Stimulated activated CD4-positive, alpha-beta T cell treated with anti-CD3 and anti-CD28 coated beads, Interleukin-1b, Interleukin-23, amount 100 ng/mL, for 48 hours (primary cell): ENCODE data around the gene MARF1.
A peak's percentile ranks its signal among the peaks of the same experiment; 100 is the strongest.
"Not testable (repeated sequence)": the region's sequence is repeated elsewhere in the genome, so short reads cannot be mapped to it uniquely, and the experiment has no call there.

ENCODE experiments used
- DNase-seq: peaks from one replicate; pipeline ENCODE4 v3.0.0-alpha.2; 2020

MARF1 gene, protein sequence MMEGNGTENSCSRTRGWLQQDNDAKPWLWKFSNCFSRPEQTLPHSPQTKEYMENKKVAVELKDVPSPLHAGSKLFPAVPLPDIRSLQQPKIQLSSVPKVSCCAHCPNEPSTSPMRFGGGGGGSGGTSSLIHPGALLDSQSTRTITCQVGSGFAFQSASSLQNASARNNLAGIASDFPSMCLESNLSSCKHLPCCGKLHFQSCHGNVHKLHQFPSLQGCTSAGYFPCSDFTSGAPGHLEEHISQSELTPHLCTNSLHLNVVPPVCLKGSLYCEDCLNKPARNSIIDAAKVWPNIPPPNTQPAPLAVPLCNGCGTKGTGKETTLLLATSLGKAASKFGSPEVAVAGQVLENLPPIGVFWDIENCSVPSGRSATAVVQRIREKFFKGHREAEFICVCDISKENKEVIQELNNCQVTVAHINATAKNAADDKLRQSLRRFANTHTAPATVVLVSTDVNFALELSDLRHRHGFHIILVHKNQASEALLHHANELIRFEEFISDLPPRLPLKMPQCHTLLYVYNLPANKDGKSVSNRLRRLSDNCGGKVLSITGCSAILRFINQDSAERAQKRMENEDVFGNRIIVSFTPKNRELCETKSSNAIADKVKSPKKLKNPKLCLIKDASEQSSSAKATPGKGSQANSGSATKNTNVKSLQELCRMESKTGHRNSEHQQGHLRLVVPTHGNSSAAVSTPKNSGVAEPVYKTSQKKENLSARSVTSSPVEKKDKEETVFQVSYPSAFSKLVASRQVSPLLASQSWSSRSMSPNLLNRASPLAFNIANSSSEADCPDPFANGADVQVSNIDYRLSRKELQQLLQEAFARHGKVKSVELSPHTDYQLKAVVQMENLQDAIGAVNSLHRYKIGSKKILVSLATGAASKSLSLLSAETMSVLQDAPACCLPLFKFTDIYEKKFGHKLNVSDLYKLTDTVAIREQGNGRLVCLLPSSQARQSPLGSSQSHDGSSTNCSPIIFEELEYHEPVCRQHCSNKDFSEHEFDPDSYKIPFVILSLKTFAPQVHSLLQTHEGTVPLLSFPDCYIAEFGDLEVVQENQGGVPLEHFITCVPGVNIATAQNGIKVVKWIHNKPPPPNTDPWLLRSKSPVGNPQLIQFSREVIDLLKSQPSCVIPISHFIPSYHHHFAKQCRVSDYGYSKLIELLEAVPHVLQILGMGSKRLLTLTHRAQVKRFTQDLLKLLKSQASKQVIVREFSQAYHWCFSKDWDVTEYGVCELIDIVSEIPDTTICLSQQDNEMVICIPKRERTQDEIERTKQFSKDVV (N-terminal part only)

DNA sequence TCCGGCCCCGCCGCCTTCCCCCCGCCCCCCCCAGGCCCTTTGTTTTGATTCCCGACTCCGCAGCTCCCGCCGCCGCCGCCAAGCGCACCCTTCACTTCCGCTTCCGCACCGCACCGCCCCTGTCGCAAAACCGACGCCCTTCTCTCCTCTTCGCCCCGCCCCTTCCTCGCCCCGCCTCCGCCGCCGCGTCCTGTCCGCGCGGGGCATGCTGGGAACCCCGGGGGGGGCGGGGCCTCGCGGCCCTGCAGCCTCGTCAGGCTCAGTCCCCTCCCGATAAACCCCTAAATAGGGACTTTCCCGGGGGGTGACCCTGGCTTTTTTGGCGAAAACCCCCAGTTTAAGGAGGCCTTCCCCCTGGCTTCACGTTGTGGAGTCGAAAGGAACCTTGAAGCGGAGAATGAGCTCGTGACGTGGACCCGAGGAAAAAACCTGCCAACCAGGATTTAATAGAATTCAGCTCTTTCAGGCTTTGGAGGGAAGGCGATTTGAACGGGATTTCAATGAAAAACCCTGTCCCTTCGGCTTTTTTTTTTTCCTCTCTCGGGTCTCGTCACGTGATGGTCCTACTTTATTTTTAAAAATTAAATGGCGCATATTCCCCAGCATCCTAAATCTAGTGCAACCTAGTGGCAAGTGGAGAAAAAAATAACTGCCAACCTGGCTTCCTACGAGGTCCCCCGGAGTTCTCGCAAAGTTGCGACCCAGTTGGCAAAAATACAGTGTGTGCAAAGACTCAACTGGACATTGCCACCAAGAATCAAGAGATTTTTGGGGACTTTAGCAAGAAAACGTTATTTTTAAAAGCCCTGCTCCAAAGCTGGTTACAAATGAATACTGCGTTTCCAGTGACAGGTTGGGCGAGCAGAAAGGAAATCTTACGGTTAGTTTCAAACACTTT is at the start of gene MARF1:
TSS of gene MARF1 (minus strand) at position 107 of the 898 bp plus-strand sequence. CDS start 3,921 bp downstream, outside the sequence.
- peak; percentile 98 for DNase-seq

DNA sequence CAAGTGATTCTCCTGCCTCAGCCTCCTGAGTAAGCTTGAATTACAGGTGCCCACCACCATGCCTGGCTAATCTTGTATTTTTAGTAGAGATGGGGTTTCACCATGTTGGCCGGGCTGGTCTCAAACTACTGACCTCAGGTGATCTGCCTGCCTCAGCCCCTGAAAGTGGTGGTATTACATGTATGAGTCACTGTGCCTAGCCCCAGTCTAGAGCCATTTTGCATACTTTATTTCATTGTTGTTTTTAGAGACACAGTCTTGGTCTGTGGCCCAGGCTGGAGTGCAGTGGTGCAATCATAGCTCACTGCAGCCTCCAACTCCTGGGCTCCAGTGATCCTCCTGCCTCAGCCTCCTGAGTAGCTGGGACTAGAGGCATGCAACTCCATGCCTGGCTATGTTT is 49.6 kb upstream of the MARF1 start:
- not testable (repeated sequence) for DNase-seq

DNA sequence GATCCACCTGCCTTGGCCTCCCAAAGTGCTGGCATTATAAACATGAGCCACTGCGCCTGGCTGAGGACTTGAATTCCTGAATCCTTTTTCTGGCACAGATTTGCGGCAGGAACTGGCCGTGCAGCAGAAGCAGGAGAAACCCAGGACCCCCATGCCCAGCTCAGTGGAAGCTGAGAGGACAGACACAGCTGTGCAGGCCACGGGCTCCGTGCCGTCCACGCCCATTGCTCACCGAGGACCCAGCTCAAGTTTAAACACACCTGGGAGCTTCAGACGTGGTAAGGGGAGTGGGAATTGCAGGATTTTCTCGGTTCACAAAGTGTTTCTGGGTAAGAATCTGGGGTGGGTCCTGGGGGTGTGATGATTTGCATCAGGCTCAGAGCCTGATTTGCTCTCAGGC is 48.1 kb upstream of the MARF1 start:
- no peak for DNase-seq

DNA sequence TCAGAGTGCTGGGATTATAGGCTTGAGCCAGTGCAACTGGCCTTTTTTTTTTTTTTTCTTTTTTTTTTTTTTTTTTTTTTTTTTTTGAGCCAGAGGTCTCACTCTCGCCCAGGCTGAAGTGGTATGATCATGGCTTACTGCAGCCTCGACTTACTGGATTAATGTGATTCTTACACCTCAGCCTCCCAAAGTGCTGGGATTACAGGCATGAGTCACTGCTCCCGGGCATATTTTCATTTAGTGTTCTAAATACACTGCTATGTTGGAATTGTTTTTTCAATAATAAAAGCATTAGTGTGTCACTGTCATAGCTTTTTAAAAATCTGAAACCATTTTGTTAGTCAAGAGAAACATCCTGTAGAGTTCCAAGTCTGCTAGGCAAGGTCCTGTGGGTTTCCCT is 47.3 kb upstream of the MARF1 start:
- no peak for DNase-seq

DNA sequence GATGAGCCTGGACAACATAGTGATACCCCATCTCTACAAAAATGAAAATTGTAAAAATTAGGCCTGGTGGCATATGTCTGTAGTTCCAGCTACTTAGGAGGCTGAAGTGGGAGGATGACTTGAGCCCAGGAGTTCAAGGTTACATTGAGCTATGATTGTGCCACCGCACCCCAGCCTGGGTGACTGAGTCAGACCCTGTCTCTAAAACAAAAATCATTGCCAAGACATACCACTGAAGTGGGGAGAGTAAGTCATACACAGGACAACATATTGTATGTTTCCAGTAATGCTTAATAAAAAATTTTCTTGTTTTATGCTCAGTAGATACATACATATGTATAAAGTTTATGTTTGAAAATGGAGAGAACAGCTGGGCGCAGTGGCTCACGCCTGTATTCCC is 46.3 kb upstream of the MARF1 start:
- DNase-seq: no peak

DNA sequence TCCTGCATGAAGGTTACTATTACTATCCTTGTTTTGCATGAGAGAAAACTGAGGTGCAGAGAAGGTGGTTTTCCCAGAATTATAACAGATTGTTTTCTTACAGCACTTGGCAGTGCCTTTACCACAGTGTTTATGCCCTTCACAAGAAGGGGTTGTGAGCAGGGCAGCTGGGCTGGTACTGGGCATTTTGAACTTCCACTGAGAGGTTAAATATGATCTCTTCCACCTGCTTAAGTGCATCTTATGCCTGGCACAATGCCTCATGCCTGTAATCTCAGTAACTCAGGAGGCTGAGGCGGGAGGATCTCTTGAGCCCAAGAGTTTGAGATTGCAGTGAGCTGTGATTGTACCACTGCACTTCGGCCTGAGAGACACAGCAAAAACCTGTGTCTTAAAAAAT is 43.3 kb upstream of the MARF1 start:
- no peak for DNase-seq

DNA sequence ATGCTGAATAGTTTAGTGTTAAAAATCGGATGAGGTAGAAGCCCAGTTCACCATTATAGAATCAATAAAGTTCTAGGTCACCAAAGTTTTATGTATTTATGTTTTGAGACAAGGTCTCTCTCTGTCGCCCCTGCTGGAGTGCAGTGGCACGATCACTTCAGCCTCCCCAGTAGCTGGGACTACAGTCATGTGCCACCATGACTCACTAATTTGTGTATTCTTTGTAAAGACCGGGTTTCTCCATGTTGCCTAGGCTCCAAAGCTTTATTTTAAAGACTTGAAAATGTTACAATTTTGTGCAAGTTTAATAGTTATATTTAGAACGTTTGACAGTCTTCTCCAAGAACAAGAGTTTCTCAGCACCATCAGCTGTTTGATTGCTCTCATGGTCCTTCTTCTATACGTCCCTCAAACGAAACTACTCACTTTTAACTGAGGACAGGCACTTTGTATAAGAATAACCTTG is 39.2 kb upstream of the MARF1 start:
- DNase-seq: peak; percentile 61

DNA sequence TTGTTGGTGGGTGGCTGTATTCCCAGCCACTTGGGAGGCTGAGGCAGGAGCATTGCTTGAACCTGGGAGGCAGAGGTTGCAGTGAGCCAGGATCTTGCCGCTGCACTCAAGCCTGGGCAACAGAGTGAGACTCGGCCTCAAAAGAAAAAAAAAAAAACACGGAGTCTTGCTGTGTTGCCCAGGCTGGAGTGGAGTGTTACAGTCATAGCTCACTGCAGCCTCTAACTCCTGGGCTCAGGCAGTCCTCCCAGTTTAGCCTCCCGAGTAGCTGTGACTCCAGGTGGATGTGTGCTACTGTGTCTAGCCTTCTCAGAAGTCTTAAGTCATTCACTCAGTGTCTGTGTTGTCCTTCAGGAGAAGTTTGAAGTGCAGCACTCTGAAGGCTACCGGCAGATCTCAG is 34.5 kb upstream of the MARF1 start:
- no peak for DNase-seq

DNA sequence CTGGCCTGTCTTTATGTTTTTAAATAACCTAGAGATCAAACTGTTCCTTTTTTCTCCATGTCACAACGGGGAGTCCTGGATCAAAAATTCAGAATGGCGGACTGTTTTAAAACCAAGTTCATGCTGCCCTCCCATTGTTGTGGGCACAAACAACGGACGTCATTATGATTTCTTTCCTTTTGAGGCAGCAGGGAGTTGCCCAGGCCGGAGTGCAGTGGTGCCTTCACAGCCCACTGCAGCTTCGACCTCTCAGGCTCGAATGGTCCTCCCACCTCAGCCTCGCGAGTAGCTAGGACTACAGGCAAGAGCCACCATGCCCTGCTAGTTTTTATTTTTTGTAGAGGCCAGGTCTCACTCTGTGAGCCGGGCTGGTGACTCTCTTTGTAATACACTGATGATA is 33.6 kb upstream of the MARF1 start:
- no peak for DNase-seq

DNA sequence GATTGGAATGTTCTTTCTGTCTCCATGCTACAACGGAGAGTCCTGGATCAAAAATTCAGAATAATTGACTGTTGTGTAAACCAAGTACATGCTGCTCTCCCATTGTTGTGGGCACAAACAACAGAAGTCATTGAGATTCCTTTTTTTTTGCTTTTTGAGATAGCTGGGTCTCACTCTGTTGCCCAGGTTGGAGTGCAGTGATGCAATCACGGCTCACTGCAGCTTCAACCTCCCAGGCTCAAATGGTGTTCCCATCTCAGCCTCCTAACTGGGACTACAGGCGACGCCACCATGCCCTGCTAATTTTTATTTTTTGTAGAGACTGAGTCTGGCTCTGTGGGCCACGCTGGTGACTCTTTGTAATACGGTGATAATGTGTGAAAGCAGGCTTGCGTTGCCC is 31.6 kb upstream of the MARF1 start:
- DNase-seq: no peak

DNA sequence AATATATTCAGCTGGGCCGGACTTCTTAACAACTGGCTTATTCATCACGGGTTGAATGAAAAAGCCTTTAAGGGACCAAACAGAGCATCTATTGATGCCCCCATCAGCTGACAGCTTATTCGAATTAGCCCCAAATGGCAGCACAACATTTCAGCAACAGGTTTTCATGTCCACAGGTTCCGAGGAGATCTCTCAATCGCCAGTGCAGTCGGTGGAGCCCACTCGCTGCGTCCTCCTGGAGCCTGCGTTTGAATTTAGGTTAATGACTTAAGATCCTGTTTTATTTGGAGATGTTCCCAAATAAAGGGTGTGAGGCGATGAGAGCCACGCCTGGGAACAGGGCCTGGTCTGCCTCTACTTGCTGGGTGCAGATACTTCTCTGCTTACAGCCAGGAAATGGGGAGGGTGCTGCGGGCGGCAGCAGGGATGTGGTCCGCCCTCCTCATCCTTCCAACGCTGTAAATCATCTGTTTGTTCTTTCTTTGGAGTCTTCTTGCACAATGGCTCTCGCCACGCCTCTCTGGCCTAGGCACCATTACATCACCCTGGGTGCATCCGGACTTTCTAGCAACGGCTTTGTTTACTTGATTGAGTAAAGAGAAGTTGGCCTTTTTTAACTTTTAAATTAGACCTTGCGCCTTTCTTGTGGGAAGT is 29.7 kb upstream of the MARF1 start:
- peak; percentile 46 for DNase-seq

DNA sequence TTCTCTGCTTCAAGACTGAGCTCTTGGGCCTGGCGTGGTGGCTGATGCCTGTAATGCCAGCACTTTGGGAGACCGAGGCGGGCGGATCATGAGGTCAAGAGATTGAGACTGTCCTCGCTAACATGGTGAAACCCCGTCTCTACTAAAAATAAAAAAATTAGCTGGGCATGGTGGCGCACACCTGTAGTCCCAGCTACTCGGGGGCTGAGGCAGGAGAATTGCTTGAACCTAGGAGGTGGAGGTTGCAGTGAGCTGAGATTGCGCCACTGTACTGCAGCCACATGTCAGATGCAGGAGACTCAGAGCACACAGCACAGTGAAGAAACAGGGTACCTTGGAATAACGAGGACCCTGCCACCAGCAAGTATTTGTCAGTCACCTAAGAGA is 29.2 kb upstream of the MARF1 start:
- DNase-seq: not testable (repeated sequence)

DNA sequence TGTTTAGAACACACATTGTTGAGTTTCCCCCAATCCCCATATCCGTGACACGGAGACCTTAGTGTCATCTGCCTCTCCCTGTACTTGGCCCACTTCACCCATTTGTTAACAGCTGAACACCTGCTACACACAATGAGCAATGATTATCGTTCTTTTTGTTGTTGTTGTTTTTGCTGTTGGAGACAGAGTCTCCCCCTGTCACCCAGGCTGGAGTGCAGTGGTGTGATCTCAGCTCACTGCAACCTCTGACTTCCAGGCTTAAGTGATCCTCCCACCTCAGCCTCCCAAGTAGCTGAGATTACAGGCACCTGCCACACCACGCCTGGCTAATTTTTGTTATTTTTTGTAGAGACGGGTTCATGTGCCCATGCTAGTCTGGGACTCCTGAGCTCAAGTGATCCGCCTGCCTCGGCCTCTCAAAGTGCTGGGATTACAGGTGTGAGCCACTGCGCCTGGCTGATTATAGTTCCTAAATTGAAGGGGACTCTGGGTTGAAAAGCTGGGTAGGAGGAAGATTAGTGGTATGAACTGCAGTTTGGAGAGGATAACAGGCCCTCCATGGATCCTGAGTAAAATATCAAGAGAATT is 28.7 kb upstream of the MARF1 start:
- no peak for DNase-seq

DNA sequence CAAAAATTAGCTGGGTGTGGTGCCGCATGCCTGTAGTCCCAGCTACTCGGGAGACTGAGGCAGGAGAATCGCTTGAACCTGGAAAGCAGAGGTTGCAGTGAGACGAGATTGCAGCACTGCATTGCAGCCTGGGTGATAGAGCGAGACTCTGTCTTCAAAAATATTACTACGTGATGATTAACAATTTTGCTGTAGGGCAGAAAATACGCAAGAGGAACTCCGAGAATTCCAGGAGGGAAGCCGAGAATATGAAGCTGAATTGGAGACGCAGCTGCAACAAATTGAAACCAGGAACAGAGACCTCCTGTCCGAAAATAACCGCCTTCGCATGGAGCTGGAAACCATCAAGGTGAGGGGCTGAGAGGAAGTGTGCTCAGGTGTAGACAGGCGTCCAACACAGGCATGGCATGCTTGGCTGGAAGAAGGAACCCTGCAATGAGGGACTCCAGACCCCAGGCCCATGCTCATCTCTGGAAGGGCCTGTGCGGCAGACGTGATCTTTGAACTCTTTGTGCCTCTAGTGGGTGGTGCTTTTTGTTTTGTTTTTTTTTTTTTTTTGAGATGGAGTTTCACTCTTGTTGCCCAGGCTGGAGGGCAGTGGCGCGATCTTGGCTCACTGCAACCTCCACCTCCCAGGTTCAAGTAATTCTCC is 24.3 kb upstream of the MARF1 start:
- no peak for DNase-seq

DNA sequence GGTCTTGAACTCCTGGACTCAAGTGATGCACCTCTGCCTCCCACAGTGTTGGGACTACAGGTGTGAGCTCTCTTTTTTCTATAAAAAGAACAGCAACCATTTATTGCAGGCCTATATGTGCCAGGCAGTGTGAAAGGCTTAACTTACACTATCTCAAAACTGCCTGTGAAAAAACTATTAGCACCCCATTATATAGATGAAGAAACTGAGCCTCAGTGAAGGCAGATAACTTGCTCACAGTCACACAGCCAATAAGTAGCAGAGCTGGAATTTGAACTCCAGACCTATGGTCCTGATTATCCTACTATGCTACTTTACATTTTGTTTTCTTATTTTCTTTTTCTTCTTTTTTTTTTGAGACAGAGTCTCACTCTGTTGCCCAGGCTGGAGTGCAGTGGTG is 22.2 kb upstream of the MARF1 start:
- DNase-seq: no peak

DNA sequence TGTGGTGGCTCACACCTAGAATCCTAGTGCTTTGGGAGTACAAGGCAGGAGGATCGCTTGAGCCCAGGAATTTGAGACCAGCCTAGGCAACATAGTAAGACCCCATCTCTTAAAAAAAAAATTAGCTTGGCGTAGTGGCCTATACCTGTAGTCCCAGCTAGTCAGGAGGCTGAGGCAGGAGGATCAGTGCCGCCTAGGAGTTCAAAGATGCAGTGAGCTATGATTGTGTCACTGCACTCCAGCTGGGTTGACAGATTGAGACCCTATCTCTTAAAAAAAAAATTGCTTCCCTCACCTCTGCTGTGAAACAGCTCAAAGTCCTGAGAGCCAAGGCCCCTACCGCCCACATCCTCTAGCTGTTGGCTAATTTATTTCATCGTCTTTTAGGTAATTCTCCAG is 17.2 kb upstream of the MARF1 start:
- no peak for DNase-seq

DNA sequence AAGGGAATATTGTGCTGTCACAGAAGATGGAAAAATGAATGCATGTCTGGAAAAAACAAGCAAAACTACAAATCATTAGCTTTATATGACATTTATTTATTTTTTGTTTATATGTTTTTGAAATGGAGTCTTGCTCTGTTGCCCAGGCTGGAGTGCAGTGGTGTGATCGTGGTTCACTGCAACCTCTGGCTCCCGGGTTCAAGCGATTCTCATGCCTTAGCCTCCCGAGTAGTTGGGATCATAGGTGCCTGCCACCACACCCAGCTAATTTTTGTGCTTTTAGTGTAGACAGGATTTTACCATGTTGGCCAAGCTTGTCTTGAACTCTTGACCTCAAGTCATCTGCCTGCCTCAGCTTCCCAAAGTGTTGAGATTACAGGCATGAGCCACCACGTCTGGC is 15.6 kb upstream of the MARF1 start:
- DNase-seq: no peak

DNA sequence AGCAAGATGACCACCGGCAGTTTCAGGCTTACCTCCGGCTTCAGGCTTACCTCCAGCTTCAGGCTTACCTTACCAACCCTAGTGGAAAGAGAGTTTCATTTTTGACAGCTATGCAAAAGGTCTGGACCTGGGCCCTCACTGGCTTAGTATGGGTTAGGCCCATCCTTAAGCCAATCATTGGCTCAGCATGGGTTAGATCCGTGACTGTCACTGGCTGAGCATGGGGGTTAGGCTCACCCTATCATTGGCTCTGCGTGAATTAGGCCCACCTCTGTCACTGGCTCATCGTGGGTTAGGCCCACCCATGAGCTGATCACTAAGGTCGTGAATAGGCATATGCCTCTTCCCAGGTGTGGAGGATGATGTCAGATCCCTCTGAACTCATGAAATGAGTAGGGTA is 15.2 kb upstream of the MARF1 start:
- DNase-seq: no peak

DNA sequence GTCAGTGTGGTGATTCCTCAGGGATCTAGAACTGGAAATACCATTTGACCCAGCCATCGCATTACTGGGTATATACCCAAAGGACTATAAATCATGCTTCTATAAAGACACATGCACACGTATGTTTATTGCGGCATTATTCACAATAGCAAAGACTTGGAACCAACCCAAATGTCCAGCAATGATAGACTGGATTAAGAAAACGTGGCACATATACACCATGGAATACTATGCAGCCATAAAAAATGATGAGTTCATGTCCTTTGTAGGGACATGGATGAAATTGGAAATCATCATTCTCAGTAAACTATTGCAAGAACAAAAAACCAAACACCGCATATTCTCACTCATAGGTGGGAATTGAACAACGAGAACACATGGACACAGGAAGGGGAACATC is 12.6 kb upstream of the MARF1 start:
- not testable (repeated sequence) for DNase-seq

DNA sequence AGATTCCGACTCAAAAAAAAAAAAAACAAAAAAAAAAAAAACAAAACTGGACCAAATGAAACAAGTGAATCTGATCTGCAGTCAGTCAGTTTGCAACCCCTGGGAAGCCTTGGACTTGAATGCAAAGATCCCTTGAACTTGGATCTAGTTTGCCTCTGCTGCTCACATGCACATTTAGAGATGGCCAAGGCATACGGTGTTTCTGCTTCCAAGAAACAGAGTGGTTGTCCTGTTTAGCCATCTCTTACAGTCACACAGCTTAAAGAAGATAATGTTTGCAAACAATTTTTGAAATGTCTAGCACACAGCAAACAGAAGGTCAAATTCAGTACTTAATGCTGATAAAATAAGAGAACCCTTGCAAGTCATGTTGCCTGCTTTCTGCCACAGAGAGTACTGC is 11.6 kb upstream of the MARF1 start:
- no peak for DNase-seq

DNA sequence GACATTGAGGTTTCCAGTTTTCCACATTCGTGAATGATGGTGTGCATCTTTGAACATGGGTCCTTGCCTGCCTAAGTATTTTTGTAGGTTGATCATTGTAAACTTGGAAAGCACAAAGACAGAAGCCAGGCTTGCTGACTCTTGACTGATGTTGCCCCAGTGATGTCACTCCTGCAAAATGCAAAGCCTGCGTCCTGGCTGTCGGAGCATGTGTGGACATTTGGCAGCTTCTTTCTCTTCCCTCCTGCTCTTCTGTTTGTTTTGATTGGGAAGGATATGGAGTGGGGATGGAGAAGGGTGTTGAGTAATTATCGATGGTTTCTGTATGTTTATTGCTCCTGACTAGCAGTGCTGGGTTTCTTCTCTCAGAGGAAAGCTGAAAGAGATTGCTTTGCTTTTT is 10.3 kb upstream of the MARF1 start:
- no peak for DNase-seq
